IMR-90 (cell line): ENCODE measurements around the gene CREBBP. TPM values are rescaled to one million over a fixed set of nuclear protein-coding genes. Genes with fewer than 3 reads are reported as not detected.

ENCODE experiments used
- ATAC-seq: fragments of 200-7000 bp; cut with Tn5 transposase; 2 replicates; pipeline ENCODE4 v1.9.1; 2020; ENCODE audit warnings: low read depth, mild to moderate bottlenecking, moderate library complexity
- BruUV-seq: library from RNA; stranded (reverse); fragments of 400-500 nt; replicated peaks from 2 replicates; lab custom pipeline; 2021; lab: Mats Ljungman, UMichigan
- CTCF ChIA-PET: fragments of 300-600 bp; formaldehyde crosslinking; extraction: SDS; loops from one replicate; lab custom pipeline; 2021; ENCODE audit warnings: antibody characterized with exemption; lab: Yijun Ruan, JAX
- POLR2A ChIA-PET: fragments of 300-600 bp; sonication (Branson Sonifier 250); formaldehyde crosslinking; loops from one replicate; lab custom pipeline; 2022; ENCODE audit warnings: antibody characterized with exemption; ENCODE audit not compliant: unreplicated experiment; lab: Charles Lee
- DNase-seq: peaks from one replicate; pipeline ENCODE4 v3.0.0; 2013
- H2AFZ ChIP-seq: replicated peaks from 2 replicates; pipeline ENCODE3; 2013; ENCODE audit warnings: low read length, mild to moderate bottlenecking; ENCODE audit not compliant: poor library complexity
- H2AK5ac ChIP-seq: 2 replicates; pipeline ENCODE4 v1.6.1; 2013; ENCODE audit warnings: low read depth, low read length, inconsistent platforms
- H2AK9ac ChIP-seq: replicated peaks from 2 replicates; pipeline ENCODE3; 2013; ENCODE audit warnings: mild to moderate bottlenecking, low read depth, low read length, moderate library complexity; ENCODE audit not compliant: poor library complexity
- H2BK120ac ChIP-seq: 2 replicates; pipeline ENCODE4 v1.6.1; 2013; ENCODE audit warnings: low read depth, low read length, inconsistent platforms
- H2BK15ac ChIP-seq: 3 replicates; pipeline ENCODE4 v1.6.1; 2013; ENCODE audit warnings: low read depth, low read length, inconsistent platforms
- H2BK20ac ChIP-seq: 2 replicates; pipeline ENCODE4 v1.6.1; 2013; ENCODE audit warnings: low read depth, mild to moderate bottlenecking, inconsistent platforms, low read length, moderate library complexity
- H2BK5ac ChIP-seq: 2 replicates; pipeline ENCODE4 v1.6.1; 2013; ENCODE audit warnings: mild to moderate bottlenecking, low read depth, low read length, inconsistent platforms; ENCODE audit not compliant: poor library complexity, severe bottlenecking
- H3K14ac ChIP-seq: replicated peaks from 2 replicates; pipeline ENCODE4 v1.6.1; 2013; ENCODE audit warnings: low read depth, low read length, inconsistent platforms
- H3K18ac ChIP-seq: 2 replicates; pipeline ENCODE4 v1.6.1; 2013; ENCODE audit warnings: low read depth, low read length, control low read depth
- H3K23ac ChIP-seq: 2 replicates; pipeline ENCODE4 v1.6.1; 2013; ENCODE audit warnings: low read depth, low read length, inconsistent platforms
- H3K27ac ChIP-seq: 2 replicates; pipeline ENCODE4 v1.5.1; 2013; ENCODE audit warnings: mild to moderate bottlenecking, control low read depth, low read length; ENCODE audit not compliant: insufficient read depth
- H3K27me3 ChIP-seq: 2 replicates; pipeline ENCODE4 v1.6.1; 2013; ENCODE audit warnings: low read length; ENCODE audit not compliant: control insufficient read depth, insufficient read depth
- H3K36me3 ChIP-seq: 2 replicates; pipeline ENCODE4 v1.6.1; 2013; ENCODE audit warnings: low read length, mixed read lengths; ENCODE audit not compliant: control insufficient read depth, insufficient read depth
- H3K4ac ChIP-seq: 2 replicates; pipeline ENCODE4 v1.6.1; 2013; ENCODE audit warnings: low read depth, low read length, inconsistent platforms
- H3K4me1 ChIP-seq: 2 replicates; pipeline ENCODE4 v1.6.1; 2013; ENCODE audit warnings: low read length, mixed read lengths; ENCODE audit not compliant: control insufficient read depth, insufficient read depth
- H3K4me2 ChIP-seq: 2 replicates; pipeline ENCODE4 v1.6.1; 2013; ENCODE audit warnings: low read depth, mild to moderate bottlenecking, control low read depth, low read length, moderate library complexity
- H3K4me3 ChIP-seq: 2 replicates; pipeline ENCODE4 v1.5.1; 2013; ENCODE audit warnings: low read depth, mild to moderate bottlenecking, control low read depth, low read length, moderate library complexity; ENCODE audit not compliant: insufficient read depth
- H3K56ac ChIP-seq: 2 replicates; pipeline ENCODE4 v1.6.1; 2013; ENCODE audit warnings: low read length, inconsistent platforms; ENCODE audit not compliant: insufficient read depth; ENCODE audit errors: extremely low read depth
- H3K79me1 ChIP-seq, 2 experiments: 2 replicates each; pipeline ENCODE4 v1.6.1; 2013; ENCODE audit warnings: low read length in 2 of 2, inconsistent platforms in 1 of 2, low read depth in 1 of 2
- H3K9ac ChIP-seq: 2 replicates; pipeline ENCODE4 v1.6.1; 2013; ENCODE audit warnings: low read depth, low read length, control low read depth
- H3K9me1 ChIP-seq: 2 replicates; pipeline ENCODE4 v1.6.1; 2013; ENCODE audit warnings: low read length, inconsistent platforms; ENCODE audit not compliant: insufficient read depth
- H3K9me3 ChIP-seq: 2 replicates; pipeline ENCODE4 v1.6.1; 2013; ENCODE audit warnings: low read length; ENCODE audit not compliant: control insufficient read depth, insufficient read depth
- H4K20me1 ChIP-seq: 2 replicates; pipeline ENCODE4 v1.6.1; 2013; ENCODE audit warnings: low read length, inconsistent platforms; ENCODE audit not compliant: insufficient read depth
- H4K5ac ChIP-seq: 2 replicates; pipeline ENCODE4 v1.6.1; 2013; ENCODE audit warnings: mild to moderate bottlenecking, low read depth, low read length, control low read depth
- H4K8ac ChIP-seq, 2 experiments: 2 replicates each; pipeline ENCODE4 v1.6.1; 2013; ENCODE audit warnings: low read depth in 2 of 2, low read length in 2 of 2, control low read depth in 1 of 2, inconsistent platforms in 1 of 2
- H4K91ac ChIP-seq: 2 replicates; pipeline ENCODE4 v1.6.1; 2013; ENCODE audit warnings: low read depth, low read length, inconsistent platforms; ENCODE audit not compliant: insufficient read depth
- BHLHE40 ChIP-seq: fragments of 150-350 bp; IDR thresholded peaks from 2 replicates; pipeline ENCODE4 v1.6.1; 2016; ENCODE audit warnings: mild to moderate bottlenecking, low read depth, low read length
- MAFK ChIP-seq: IDR thresholded peaks from 2 replicates; pipeline ENCODE4 v1.6.1; 2012; ENCODE audit warnings: low read depth, low read length, improper control_type of control experiment
- RAD21 ChIP-seq: IDR thresholded peaks from 2 replicates; pipeline ENCODE4 v1.6.1; 2012; ENCODE audit warnings: low read length, improper control_type of control experiment
- WGBS, 2 experiments: methylation state at CpG; one replicate each; pipeline versions ENCODE4 v1.1.5 to v1.1.7; 2013; ENCODE audit warnings: missing lambda C conversion rate in 2 of 2; ENCODE audit not compliant: insufficient read length in 1 of 2; ENCODE audit errors: extremely low coverage in 2 of 2; 5-methylcytosine and 5-hydroxymethylcytosine counted together
- dilution Hi-C: fragments of 300-500 bp; cut with HindIII; formaldehyde crosslinking; loops from one replicate; pipeline ENCODE4 v1.14.3; 2018; ENCODE audit warnings: low sequenced_read_pairs; ENCODE audit not compliant: unreplicated experiment
- in situ Hi-C: fragments of 300-500 bp; cut with MboI; formaldehyde crosslinking; loops from 3 replicates; pipeline ENCODE4 v1.14.3; 2019; ENCODE audit warnings: low sequenced_read_pairs, inconsistent platforms, mixed read lengths
- intact Hi-C: fragments of 100-400 bp; cut with micrococcal nuclease; formaldehyde crosslinking; loops from 2 replicates; pipeline ENCODE4 v1.10.0; 2022
- polyA plus RNA-seq, 3 experiments: library from polyadenylated mRNA; depleted of rRNA; stranded (reverse); fragments of >200 nt; gene quantifications; 2 replicates each; pipeline ENCODE4 v1.2.3, GENCODE V29; 2012; ENCODE audit warnings: low replicate concordance in 1 of 3
- total RNA-seq: library from RNA; depleted of rRNA; stranded (reverse); fragments of >200 nt; gene quantifications from 2 replicates; pipeline ENCODE4 v1.2.3, GENCODE V29; 2012
- TF ChIP-seq, protein P1 (sequence below): conservative IDR thresholded peaks from 2 replicates; pipeline ENCODE4 v1.5.1; 2012; ENCODE audit warnings: mild to moderate bottlenecking, low read depth, low read length, improper control_type of control experiment

Gene CREBBP
- total and polyA plus RNA-seq, 2 of the 4 experiments (the other 2 are of a cell fraction): 7.3 to 12.5 TPM

DNA sequence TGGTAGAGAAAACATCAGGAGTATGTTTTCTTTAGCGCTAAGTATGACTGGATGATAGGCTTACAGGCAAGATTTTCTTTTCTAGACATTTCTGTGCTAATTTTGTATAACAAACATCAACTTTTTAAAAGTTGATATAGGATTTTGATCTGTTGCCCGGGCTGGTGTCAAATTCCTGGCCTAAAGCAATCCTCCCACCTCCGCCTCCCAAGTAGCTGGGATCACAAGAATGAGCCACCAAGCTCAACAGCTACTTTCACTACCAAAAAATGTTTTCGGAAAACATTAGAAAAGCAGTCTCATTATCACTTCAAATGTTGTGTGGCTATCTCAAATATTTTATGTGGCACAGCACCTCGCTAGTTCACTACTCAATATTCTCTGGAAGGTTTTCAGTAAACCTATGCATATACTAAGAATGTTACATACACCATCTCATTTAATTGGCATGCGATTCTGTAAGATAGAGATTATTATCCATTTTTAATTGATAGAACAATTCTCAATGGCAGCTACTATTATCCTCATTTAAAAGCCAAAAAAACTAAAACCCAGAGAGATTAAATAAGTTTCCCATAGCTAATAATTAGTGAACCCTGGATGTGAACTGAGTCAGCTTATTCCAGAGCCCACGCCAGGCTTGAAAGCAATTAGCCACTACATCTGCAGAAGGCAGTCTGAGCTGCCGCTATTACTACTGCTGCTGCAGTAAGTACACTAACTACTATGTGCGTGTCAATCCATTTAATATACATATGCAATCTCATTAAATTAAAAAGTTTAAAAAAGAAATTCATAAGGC lies 41.7 kb downstream of the CREBBP start:
- Histone ChIP-seq H3K27ac (no peak overlapping the region), H2BK5ac (no peak overlapping the region), H2BK120ac (no peak overlapping the region), H4K91ac (no peak overlapping the region), H3K18ac (no peak overlapping the region), H2AK9ac (no peak overlapping the region), H2BK20ac (no peak overlapping the region), H4K8ac (no peak overlapping the region), H2BK15ac (no peak overlapping the region), H3K79me1 (peaks cover 34 to 81% of the 10 kb centered on the region in 2 experiments), H3K9ac (no peak overlapping the region), H3K56ac (no peak overlapping the region), H4K5ac (no peak overlapping the region), H3K4me2 (peak overlapping the region; percentile 16; the same call in 1 of the 2 replicates), H3K4ac (no peak overlapping the region), H3K23ac (no peak overlapping the region), H3K4me1 (peaks cover 16% of the 10 kb centered on the region), H3K9me1 (peaks cover 23% of the 10 kb centered on the region), H4K20me1 (peaks cover 89% of the 10 kb centered on the region), H2AK5ac (no peak overlapping the region), H2AFZ (no peak overlapping the region), H3K4me3 (no peak overlapping the region), H3K14ac (no peak overlapping the region), H3K27me3 (no peaks in the 10 kb centered on the region), H3K9me3 (no peaks in the 10 kb centered on the region), H3K36me3 (no peaks in the 10 kb centered on the region; the same call in 1 of the 2 replicates)
- intact Hi-C loops (no loop called here), dilution Hi-C loops (no loop called here), in situ Hi-C loops (no loop called here)
- TF ChIP-seq BHLHE40 (no peak), RAD21 (no peak), MAFK (no peak)
- TF ChIP-seq, protein P1, sequence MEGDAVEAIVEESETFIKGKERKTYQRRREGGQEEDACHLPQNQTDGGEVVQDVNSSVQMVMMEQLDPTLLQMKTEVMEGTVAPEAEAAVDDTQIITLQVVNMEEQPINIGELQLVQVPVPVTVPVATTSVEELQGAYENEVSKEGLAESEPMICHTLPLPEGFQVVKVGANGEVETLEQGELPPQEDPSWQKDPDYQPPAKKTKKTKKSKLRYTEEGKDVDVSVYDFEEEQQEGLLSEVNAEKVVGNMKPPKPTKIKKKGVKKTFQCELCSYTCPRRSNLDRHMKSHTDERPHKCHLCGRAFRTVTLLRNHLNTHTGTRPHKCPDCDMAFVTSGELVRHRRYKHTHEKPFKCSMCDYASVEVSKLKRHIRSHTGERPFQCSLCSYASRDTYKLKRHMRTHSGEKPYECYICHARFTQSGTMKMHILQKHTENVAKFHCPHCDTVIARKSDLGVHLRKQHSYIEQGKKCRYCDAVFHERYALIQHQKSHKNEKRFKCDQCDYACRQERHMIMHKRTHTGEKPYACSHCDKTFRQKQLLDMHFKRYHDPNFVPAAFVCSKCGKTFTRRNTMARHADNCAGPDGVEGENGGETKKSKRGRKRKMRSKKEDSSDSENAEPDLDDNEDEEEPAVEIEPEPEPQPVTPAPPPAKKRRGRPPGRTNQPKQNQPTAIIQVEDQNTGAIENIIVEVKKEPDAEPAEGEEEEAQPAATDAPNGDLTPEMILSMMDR: no peak
- WGBS, 2 experiments: no CpG with 5 or more reads among the region's 9 CpGs
- POLR2A ChIA-PET: no interaction called here
- ATAC-seq (peak; percentile 52), DNase-seq (peak; percentile 30)
- CTCF ChIA-PET: interaction anchor here (0.7 to 1.0 kb wide), 2 partner anchors 18 to 39 kb away, joined by 3 to 4 read pairs; no protein-coding TSS in a partner anchor
- no TSS peak for BruUV-seq
